Type B pancreatic cell (in vitro differentiated cells): ENCODE data around the gene PARD3. TPM values are rescaled to one million over a fixed set of nuclear protein-coding genes. Genes with fewer than 3 reads are reported as not detected.

ENCODE experiments used
- DNase-seq: peaks from one replicate; pipeline ENCODE4 v3.0.0; 2021; ENCODE audit warnings: mixed read lengths; ENCODE audit not compliant: unreplicated experiment; ENCODE audit errors: extremely low spot score
- H3K27ac Mint-ChIP-seq: 2 replicates; pipeline ENCODE4 v1.8.0; 2021; ENCODE audit warnings: mild to moderate bottlenecking, mixed read lengths
- H3K27me3 Mint-ChIP-seq: 2 replicates; pipeline ENCODE4 v1.8.0; 2021; ENCODE audit warnings: mixed read lengths
- H3K36me3 Mint-ChIP-seq: 2 replicates; pipeline ENCODE4 v1.8.0; 2021; ENCODE audit warnings: mixed read lengths
- H3K4me1 Mint-ChIP-seq: one replicate; pipeline ENCODE4 v1.8.0; 2021; ENCODE audit warnings: mixed read lengths; ENCODE audit not compliant: unreplicated experiment
- H3K4me3 Mint-ChIP-seq: 2 replicates; pipeline ENCODE4 v1.8.0; 2021; ENCODE audit warnings: mild to moderate bottlenecking, mixed read lengths
- H3K9me3 Mint-ChIP-seq: 2 replicates; pipeline ENCODE4 v1.8.0; 2021; ENCODE audit warnings: mixed read lengths
- total RNA-seq: library from RNA; stranded (reverse); gene quantifications from 2 replicates; pipeline ENCODE4 v1.2.1, GENCODE V29; 2021; ENCODE audit warnings: low replicate concordance
- TF ChIP-seq, protein P1 (sequence below): fragments of 200-600 bp; sonication (generic); conservative IDR thresholded peaks from 2 replicates; pipeline ENCODE4 v1.5.0; 2021; ENCODE audit warnings: antibody characterized with exemption, mild to moderate bottlenecking

PARD3 gene
- total RNA-seq, 1 donor from 2014 or later: 52.3 TPM

DNA sequence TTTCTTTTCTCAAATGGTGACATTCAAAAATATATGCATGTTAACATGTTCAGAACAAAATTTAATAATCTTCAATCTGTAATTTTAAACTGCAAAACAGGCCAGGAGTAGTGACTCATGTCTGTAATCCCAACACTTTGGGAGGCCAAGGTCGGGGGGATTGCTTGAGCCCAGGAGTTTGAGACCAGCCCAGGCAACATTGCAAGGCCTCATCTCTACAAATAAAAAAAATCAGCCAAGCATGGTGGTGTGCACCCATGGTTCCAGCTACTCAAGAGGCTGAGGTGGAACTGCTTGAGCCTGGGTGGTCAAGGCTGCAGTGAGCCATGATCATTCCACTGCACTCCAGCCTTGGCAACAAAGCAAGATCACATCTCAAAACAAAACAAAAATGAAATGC is 394.3 kb downstream of the PARD3 start:
- Mint-ChIP-seq H3K27me3 (no peaks in the 10 kb centered on the region), H3K4me1 (peaks cover 29% of the 10 kb centered on the region), H3K36me3 (peaks cover 9% of the 10 kb centered on the region), H3K4me3 (no peak overlapping the region), H3K9me3 (peaks cover 5% of the 10 kb centered on the region), H3K27ac (no peak overlapping the region)
- DNase-seq: no peak
- TF ChIP-seq, protein P1, sequence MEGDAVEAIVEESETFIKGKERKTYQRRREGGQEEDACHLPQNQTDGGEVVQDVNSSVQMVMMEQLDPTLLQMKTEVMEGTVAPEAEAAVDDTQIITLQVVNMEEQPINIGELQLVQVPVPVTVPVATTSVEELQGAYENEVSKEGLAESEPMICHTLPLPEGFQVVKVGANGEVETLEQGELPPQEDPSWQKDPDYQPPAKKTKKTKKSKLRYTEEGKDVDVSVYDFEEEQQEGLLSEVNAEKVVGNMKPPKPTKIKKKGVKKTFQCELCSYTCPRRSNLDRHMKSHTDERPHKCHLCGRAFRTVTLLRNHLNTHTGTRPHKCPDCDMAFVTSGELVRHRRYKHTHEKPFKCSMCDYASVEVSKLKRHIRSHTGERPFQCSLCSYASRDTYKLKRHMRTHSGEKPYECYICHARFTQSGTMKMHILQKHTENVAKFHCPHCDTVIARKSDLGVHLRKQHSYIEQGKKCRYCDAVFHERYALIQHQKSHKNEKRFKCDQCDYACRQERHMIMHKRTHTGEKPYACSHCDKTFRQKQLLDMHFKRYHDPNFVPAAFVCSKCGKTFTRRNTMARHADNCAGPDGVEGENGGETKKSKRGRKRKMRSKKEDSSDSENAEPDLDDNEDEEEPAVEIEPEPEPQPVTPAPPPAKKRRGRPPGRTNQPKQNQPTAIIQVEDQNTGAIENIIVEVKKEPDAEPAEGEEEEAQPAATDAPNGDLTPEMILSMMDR: no peak

DNA sequence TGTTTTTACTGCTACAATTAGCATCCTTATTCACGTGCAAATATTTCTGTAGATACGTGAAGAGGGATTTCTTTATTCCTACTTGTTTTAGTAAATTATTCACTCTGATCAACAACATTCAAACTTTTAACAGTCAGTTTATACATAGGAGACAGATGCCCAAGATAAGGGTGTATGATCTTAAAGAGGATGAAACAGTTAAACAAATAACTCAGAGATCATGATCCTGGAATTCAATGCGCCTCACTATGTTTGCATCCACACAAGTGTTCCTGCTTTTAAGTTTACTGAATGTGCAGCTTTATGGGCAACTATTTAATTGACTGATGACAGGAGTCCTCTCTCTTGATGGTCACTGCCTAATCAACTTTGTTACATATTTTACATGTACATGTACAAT is 394.8 kb downstream of the PARD3 start:
- no peak for DNase-seq
- no peak overlapping the region for H3K27ac Mint-ChIP-seq
- H3K36me3 Mint-ChIP-seq: peaks cover 9% of the 10 kb centered on the region
- TF ChIP-seq, protein P1: no peak
- H3K9me3 Mint-ChIP-seq: peaks cover 5% of the 10 kb centered on the region
- no peak overlapping the region for H3K4me3 Mint-ChIP-seq
- H3K4me1 Mint-ChIP-seq: peaks cover 29% of the 10 kb centered on the region
- H3K27me3 Mint-ChIP-seq: no peaks in the 10 kb centered on the region

DNA sequence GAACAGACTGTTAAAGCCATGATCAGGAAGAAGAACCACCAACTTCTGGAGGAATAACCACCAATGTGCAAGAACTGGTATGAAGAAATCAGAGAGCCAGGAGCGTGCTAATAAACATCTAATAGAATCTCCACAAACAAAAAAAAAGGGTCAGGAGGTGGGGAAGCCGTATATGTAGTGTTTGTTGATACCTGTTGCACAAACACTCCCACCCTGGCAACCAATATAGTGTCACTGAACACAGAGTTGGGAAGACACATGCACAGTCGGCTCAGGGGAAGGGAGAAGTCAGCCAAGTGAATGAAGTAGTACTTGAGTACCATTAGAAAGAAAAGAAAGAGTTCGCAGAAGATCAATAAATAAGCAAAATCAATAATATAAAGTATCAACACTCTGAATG is 400.1 kb downstream of the PARD3 start:
- Mint-ChIP-seq H3K27ac (no peak overlapping the region), H3K9me3 (no peaks in the 10 kb centered on the region), H3K4me1 (peaks cover 26% of the 10 kb centered on the region), H3K4me3 (no peak overlapping the region), H3K27me3 (no peaks in the 10 kb centered on the region), H3K36me3 (no peaks in the 10 kb centered on the region)
- TF ChIP-seq, protein P1: no peak
- no peak for DNase-seq

DNA sequence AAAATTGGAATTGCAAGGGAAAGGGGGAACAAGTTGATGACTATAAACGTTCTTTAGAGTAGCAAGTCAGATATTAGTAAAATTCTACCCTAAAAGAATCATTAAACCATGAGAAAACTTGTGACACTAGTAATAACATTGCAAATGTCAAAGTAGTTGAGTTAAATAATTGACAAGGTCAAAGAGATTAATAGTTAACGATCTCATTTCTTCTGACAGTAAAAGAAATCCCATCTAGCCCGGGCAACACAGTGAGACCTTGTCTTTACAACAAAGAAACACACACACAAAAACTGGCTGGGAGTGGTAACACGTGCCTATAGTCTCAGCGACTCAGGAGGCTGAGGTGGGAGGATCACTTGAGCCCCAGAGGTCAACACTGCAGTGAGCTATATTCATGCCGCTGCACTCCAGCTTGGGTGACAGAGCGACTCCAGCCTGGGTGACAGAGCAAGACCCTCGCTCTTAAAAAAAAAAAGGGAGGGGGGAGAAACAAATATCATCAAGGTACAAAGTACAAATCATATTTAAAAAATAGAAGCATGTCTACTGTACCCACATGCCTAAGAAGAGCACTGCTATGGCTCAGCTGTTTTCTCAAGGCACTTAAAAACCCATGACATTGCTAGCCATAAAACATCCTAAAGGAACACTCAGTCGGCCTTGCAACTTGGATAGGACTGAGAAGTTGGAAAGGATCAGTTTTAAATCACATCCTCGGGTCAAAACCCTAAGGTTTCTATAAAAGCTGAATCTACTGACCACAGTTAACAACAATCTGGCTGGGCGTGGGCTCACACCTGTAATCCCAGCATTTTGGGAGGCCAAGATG is 401.1 kb downstream of the PARD3 start:
- Mint-ChIP-seq H3K27me3 (no peaks in the 10 kb centered on the region), H3K9me3 (no peaks in the 10 kb centered on the region), H3K4me3 (no peak overlapping the region), H3K27ac (no peak overlapping the region), H3K36me3 (peaks cover 6% of the 10 kb centered on the region), H3K4me1 (peaks cover 30% of the 10 kb centered on the region)
- DNase-seq: no peak
- TF ChIP-seq, protein P1: no peak

DNA sequence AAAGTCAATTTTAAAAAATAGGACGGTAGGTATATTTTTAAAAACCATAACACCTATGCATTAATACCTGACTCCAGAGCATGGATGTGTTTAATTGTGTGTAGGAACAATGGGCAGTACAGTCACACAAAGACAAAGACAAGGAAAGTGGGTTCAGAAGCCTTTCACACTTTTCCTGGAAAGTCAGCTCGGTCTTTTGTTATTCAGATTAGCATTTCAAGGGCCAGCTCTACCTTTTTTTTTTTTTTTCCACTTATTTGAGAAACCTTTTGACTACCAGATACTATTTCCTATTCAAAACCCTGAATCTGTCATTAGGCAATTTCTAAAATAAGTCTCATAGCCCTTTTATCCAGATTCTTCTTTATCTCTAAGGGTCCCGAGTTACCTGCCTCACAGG is 401.9 kb downstream of the PARD3 start:
- H3K27ac Mint-ChIP-seq: no peak overlapping the region

More for the DNA sequence above, 401.9 kb downstream of the PARD3 start:
- DNase-seq: no peak
- Mint-ChIP-seq H3K36me3 (peaks cover 6% of the 10 kb centered on the region), H3K4me1 (peaks cover 35% of the 10 kb centered on the region), H3K4me3 (no peak overlapping the region), H3K9me3 (no peaks in the 10 kb centered on the region), H3K27me3 (no peaks in the 10 kb centered on the region)
- TF ChIP-seq, protein P1: no peak
